Measurements from ENCODE around the gene RAB37. TPM values are rescaled to one million over a fixed set of nuclear protein-coding genes. Genes with fewer than 3 reads are reported as not detected.

The RAB37 gene
- total RNA-seq, 1 donor from 2014 or later = 0.32 TPM

GRCh38 chr17:74780443-74781238, 43.6 kb downstream of the RAB37 start:
- intact Hi-C loops (cut with DNase I) = no loop called here
- TF ChIP-seq CTCF (IDR thresholded peaks at IDR 0.05) = no peak
- Histone ChIP-seq H3K4me1 (peaks cover 0 to 9% of the 10 kb centered on the region in 2 donors), H3K4me3 (no peak overlapping the region), H3K27me3 (no peaks in the 10 kb centered on the region), H3K36me3 (peaks cover 4 to 19% of the 10 kb centered on the region in 2 donors), H3K27ac (no peak overlapping the region), H3K9me3 (no peaks in the 10 kb centered on the region)
- no peak for DNase-seq (ENCODE audit: low spot score in 2 of 2)

- no peak overlapping the region for H3K27ac ChIP-seq
- H3K4me1 ChIP-seq = no peaks in the 10 kb centered on the region
- H3K27me3 ChIP-seq = no peaks in the 10 kb centered on the region
- intact Hi-C loops (cut with DNase I) = no loop called here
- TF ChIP-seq CTCF (IDR thresholded peaks at IDR 0.05) = no peak
- H3K36me3 ChIP-seq = peaks cover 4 to 21% of the 10 kb centered on the region in 2 donors
- DNase-seq (ENCODE audit: low spot score in 2 of 2) = no peak
- no peak overlapping the region for H3K4me3 ChIP-seq
- no peaks in the 10 kb centered on the region for H3K9me3 ChIP-seq
These were observed 45.5 kb downstream of the RAB37 start for GRCh38 chr17:74782571-74782970.

- Histone ChIP-seq H3K27me3 (no peaks in the 10 kb centered on the region), H3K36me3 (peaks cover 4 to 32% of the 10 kb centered on the region in 2 donors), H3K4me3 (no peak overlapping the region), H3K27ac (no peak overlapping the region), H3K4me1 (no peaks in the 10 kb centered on the region), H3K9me3 (no peaks in the 10 kb centered on the region)
- intact Hi-C loops (cut with DNase I) = no loop called here
- DNase-seq (ENCODE audit: low spot score in 2 of 2) = no peak
- TF ChIP-seq CTCF (IDR thresholded peaks at IDR 0.05) = no peak
These were observed 47.2 kb downstream of the RAB37 start for GRCh38 chr17:74784125-74784810.

GRCh38 chr17:74785096-74785980, 48.3 kb downstream of the RAB37 start:
- no peak overlapping the region for H3K27ac ChIP-seq
- H3K4me1 ChIP-seq = no peaks in the 10 kb centered on the region
- intact Hi-C loops (cut with DNase I) = no loop called here
- H3K9me3 ChIP-seq = no peaks in the 10 kb centered on the region
- no peak for DNase-seq (ENCODE audit: low spot score in 2 of 2)
- no peaks in the 10 kb centered on the region for H3K27me3 ChIP-seq
- TF ChIP-seq CTCF (IDR thresholded peaks at IDR 0.05) = no peak
- peaks cover 7 to 34% of the 10 kb centered on the region in 2 donors for H3K36me3 ChIP-seq
- H3K4me3 ChIP-seq = no peak overlapping the region

- H3K4me1 ChIP-seq = no peaks in the 10 kb centered on the region
- H3K27me3 ChIP-seq = no peaks in the 10 kb centered on the region
- no peak overlapping the region for H3K4me3 ChIP-seq
- intact Hi-C loops (cut with DNase I) = no loop called here
- no peak overlapping the region for H3K27ac ChIP-seq
- DNase-seq (ENCODE audit: low spot score in 2 of 2) = no peak
- H3K36me3 ChIP-seq = peaks cover 8 to 32% of the 10 kb centered on the region in 2 donors
- no peak for TF ChIP-seq CTCF (IDR thresholded peaks at IDR 0.05)
- H3K9me3 ChIP-seq = no peaks in the 10 kb centered on the region
These were observed 48.9 kb downstream of the RAB37 start for GRCh38 chr17:74785981-74786360.

Data from ascending aorta (tissue), 2 donors.